NOMO-1 (cell line): ENCODE data around the gene SDHB.

Experiments used
- DNase-seq, 2 experiments: peaks; one replicate each; lab custom pipeline; 2025; ENCODE audit not compliant: unreplicated experiment in 2 of 2; lab: John Stamatoyannopoulos, UW

SDHB gene

GRCh38 chr1:17053685-17054410 lies at the start of gene SDHB:
SDHB (minus strand) TSS chr1:17054032; CDS start chr1:17054019, 13 bp downstream.
- DNase-seq = peak; percentile 95 to 96

DNA sequence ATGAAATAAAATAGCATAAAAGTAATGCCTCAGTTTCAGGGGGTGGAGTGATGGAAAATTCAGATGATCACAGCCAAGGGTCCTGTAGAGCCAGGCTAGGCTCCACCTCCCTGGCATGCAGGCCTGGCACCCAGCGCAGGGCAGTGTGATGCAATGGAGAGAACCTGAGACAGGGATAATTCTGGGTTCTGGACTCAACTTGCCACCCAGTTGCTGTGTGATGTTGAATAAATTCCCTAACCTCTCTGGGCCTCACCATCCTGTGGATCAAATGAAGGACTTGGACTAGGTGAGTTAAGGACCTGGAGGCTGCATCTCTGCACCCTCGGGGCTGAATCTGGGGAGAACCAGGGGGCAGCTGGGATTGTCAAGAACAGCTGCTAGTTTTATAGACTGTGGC lies 48.4 kb upstream of the SDHB start:
- no peak for DNase-seq

DNA sequence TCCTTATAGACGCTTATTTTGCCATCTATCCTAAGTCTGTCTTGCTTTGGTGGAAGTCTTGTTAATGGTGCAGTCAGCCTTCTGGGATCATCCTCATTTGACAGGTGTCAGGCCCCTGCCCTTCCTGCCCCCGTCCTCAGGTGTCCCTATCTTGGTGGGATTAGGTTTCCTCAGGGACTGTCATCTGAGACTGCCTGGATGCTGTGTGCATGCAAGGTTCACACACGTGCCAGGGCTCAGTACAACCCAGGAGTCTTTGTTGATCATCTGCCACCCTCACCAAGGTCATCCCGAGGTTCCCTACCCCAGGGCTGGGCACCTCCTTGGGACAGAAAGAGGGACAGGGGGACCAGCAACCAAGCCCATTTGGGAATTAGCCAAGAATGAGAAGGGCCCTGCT lies 47.4 kb upstream of the SDHB start:
- DNase-seq = no peak

- no peak for DNase-seq
These were observed 45.9 kb upstream of the SDHB start for GRCh38 chr1:17099616-17100340.

GRCh38 chr1:17098446-17099317 lies 44.9 kb upstream of the SDHB start:
- peak; percentile 36 to 81 for DNase-seq

DNA sequence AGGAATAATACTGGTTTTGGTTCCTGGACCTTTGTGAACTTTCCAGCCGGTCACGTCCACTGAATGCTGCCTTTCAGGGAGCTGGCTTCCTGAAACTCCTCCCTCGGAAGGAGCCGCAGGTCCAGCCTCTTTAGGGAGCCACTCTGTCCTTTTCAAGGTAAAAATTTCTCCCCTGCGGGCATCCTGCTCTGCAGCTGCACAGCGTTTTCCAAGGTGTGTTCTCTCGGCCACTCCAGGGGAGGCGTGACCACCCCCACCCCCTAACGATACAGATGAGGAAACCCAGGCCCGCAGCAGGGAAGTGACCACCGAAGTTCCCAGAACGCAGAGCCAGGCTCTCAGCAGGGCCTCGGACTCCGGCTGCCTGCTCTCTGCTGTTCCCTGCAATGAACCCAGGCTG lies 44.0 kb upstream of the SDHB start:
- no peak for DNase-seq

DNA sequence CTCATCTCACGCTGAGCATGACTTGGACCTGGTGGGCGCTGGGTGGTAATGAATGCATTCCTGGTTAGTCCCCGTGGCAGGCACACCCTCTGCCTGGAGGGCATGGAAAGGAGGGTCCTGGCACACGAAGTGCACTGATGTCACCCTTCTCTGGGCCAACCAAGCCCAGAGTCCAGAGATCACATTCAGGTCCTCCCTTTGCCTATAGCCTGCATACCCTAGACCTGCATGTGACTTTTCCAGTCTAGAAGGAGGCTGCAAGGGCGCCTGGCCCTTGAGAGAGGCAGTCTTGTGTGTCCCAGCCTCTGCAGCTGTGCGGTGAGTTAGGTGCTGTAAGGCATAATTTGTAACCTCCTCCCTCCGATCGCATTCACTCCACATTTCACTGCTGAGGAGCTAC lies 43.3 kb upstream of the SDHB start:
- no peak for DNase-seq

DNA sequence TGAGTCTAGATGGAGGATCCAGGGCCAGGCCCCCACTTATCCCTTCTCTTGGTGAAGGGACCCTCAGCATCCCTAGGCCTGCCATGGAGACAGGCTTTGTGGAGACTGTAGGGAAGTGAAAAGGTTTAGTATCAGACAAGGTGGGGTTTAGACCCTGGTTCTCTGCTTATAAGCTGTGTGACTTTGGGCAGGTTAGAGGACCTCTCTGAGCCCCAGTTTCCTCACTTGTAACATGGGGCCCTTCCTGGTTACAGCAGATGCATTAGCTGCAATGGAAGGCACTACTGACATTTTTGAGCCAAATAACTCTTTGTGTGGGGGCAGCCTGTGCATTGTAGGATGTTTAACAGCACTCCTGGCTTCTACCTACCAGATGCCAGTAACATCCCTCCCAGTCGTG lies 42.8 kb upstream of the SDHB start:
- no peak for DNase-seq

GRCh38 chr1:17095141-17095540 lies 41.3 kb upstream of the SDHB start:
- DNase-seq = no peak

DNA sequence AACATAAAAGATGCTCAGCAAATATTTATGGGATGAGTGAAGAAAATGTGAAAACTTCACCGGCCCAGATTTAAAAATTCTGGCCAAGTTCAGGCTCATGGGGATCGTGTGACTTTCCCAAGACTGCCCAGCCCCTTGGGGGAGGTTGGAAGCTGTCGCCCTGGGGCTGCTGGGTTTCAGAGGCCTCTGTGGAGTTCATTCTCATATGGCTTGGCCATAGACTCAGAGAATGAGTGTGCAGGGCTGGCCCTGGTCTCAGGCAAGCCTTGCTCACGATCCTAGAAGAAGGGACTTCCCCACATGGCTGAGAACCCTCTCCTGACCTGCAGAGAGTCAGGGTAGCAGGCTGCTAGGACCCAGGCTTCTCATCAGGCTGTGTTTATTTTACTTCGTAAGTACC lies 40.8 kb upstream of the SDHB start:
- no peak for DNase-seq

GRCh38 chr1:17093822-17094393 lies 40.1 kb upstream of the SDHB start:
- DNase-seq = no peak

DNA sequence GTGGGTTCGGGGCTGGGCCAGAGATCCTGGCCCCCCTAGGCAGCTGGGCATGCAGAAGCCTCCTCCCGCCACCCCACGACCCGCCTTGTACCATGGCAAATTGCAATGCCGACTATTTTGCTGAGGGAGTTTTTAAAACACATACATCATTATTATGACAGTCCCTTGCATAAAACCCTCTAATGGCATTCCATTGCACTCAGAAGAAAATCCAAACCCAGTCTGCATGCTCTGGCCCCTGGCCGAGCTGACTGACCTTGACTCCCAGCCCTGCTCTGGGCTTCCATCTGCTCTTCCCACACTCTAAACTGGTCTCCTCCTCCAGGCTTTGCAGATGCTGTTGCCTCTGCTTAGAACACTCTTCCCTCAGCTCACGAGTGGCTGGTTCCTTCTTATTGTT lies 37.4 kb upstream of the SDHB start:
- no peak for DNase-seq

GRCh38 chr1:17089506-17089905 lies 35.7 kb upstream of the SDHB start:
- no peak for DNase-seq

DNA sequence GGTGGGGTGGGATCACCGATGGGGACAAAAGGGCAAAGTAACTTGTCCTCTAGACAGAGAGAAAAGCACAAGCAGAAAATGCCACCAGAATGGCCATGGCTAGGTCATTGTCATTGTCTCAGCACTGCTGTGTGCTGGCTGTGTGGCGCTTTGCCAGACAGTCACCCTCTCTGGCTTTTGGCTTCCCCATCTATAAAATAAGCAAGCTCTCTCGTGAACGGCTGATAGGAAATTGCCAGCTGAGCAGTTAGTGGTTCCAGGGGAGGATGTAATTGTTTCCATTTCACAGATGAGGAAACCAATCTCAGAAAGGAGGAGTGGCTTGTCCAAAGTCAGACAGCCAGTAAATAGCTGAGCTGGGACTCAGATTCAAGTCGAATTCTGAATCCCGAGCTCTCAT lies 32.9 kb upstream of the SDHB start:
- DNase-seq = no peak

DNA sequence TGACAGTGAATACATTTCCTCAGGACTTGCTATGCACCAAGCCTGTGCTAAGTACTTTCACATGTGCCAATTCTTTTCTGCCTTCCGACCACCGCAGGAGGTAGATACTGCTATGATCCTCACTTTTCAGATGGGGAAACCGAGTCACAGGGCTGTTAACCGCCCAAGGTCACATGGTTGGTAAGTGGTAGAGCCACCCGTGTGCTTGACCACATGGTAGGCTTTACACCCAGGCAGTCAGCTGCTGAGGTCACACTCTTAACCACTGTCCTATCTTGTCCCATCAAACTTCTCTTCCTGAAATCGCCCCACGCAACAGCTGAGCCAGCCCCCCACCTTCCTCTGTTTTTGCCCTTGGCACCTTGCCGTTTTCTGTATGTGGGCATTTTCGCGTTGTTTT lies 31.0 kb upstream of the SDHB start:
- DNase-seq = no peak

GRCh38 chr1:17082761-17083160 lies 28.9 kb upstream of the SDHB start:
- no peak for DNase-seq

GRCh38 chr1:17081439-17081838 lies 27.6 kb upstream of the SDHB start:
- no peak for DNase-seq

DNA sequence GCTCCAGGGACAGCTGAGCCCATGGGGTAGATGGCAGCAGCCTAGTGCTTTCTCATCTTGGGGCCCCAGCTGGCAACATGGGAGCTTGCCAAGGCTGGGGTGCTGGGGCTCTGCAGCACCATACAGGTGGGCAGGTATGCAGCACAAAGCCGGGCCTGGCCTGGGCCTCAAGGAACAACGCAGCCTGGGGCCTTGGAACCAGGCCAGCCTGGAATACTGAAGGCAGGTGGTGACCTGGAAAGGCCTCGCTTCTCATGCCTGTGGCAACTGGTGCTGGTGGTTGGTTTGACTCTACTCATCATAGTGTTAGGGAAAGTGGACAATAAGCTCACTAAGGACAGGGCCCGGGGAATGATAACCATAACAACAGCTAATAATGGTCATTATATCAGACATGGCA lies 27.0 kb upstream of the SDHB start:
- no peak for DNase-seq

DNA sequence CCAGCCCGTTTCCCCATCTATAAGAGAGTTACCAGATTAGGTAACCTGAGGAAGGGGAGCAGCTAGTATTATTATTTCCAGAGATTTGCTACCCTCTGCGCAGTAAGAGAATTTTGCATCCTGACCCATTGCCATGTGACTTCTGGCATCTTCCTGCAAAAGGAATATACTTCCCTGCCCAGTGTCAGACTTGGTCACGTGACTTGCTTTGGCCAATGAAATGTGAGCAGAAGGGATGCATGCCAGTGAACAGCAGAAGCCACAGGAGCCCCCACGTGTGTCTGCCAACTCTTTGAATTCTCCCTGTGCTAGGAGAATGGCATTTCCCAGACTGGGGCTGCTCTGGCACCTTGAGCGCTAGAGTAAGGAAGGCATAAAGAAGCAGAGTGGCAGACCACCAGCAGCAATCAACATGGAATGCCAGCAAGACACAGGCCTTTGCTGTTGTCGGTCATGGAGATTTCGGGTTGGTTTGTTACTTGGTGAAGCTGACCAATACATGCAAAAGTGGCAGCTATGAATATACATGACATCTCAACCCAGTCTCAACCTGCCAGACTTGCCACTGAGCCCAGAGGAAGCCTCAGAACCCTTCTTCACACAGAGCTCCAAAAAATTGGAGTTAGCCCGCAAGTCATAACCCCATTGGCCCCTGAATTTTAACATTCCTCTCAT lies 26.4 kb upstream of the SDHB start:
- DNase-seq = no peak

- no peak for DNase-seq
These were observed 25.4 kb upstream of the SDHB start for GRCh38 chr1:17078991-17079868.
